ENCODE results near the gene NKX3-2.

NKX3-2 gene

DNA sequence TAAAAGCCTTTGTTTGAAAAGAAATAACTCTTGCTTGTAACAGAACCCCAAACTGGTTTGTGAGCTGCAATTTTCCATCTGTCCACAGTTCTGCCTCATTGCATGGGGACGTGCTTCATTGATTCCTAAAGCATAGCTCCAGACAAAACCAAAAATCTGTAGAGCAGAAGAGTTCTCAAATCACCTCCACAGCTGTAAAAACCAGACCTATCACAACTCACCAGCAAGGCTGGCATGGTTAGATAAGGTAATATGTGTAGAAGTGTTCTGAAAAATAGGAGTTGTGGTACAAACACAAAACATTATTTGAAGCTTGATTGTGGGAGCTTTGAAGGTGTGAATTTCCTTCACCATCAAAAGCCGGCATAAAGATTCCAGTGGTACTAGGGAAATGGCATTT lies 47.7 kb downstream of the NKX3-2 start:
- no peak for DNase-seq

DNA sequence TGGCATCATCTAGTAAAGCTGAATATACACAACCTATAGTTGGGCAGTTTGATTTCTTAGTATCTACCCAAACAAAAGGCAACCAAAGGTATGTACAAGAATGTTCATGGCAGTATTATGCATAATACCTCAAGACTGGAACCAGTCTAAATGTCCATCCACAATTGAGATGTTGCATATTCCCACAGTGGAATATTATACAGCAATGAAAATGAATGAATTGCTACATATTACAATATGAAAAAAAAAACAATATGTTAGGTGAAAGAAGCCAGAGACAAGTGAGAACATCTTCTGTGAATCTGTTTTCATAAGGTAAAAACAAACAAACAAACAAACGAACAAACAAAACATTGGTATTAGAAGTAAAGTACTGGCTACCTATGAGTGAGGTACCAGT lies 48.6 kb downstream of the NKX3-2 start:
- DNase-seq: no peak

DNA sequence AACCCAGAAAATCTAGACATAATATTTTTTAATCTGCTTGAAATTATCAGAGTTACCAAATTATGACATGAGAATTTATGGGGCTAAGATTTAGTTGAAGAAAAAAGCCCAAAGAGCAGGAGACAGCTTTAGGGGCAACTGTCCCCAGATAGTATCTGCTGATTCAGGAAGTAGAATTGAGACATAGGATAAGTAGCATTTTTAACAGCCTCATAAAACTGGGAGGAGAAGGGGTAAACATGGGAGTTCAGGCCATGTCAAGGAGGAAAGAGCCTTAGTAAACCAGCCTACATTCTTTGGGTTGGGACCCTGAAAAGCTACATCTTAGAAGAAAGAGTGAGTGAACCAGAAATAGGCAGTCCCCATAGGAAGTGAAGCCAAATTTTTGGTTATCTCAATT lies 50.5 kb downstream of the NKX3-2 start:
- no peak for DNase-seq

DNA sequence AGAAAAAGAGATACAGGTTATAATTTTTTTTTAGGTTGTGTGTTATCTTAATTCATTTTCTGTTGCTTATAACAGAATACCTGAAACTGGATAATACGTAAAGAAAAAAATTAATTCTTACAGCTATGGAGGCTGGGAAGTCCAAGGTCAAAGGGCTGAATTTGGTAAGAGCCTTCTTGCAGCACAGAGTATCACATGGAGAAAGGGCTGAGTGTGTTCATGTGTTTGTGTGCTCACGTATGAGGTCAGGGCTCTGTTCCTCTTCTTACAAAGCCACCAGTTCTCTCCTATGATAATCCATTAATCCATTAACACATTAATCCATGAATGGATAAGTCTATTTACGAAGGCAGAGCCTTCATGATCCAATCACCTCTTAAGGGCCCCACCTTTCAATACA lies 51.6 kb downstream of the NKX3-2 start:
- DNase-seq: no peak

Measured in NCI-H2081 (cell line).